ENCODE measurements around the gene ZBTB24. TPM values are rescaled to one million over a fixed set of nuclear protein-coding genes. Genes with fewer than 3 reads are reported as not detected.

Gene ZBTB24
- total RNA-seq, 1 donor from 2014 or later, result 5.1 TPM

DNA sequence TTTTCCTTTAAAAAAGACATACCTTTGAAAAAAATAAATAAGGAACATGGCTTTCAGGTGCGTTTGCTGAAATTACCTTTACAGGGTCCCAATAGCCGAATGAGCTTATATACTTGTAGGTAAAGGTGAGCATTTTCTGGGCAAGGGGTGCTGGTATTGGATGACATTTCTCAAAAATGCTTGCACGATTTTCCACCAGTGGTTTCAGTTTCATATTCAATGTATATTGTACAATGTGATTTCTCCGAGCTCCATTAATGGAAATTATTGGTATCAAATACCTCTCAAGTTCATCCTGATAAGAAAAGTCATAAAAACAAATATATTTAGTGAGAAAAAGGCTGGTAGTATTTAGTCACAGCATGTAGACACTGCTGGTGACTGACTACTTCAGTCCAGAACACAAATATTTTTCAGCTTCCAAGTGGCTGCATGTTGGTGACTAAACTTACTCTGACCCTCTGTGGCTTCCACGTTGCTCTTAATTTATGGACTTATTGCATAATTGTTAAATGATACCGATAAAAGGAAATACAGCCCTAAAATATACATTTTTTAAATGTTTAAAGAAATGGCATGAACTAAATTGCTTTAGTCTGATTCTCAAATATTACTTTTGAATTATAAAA, 32.9 kb upstream of the ZBTB24 start:
- TF ChIP-seq, protein P1, sequence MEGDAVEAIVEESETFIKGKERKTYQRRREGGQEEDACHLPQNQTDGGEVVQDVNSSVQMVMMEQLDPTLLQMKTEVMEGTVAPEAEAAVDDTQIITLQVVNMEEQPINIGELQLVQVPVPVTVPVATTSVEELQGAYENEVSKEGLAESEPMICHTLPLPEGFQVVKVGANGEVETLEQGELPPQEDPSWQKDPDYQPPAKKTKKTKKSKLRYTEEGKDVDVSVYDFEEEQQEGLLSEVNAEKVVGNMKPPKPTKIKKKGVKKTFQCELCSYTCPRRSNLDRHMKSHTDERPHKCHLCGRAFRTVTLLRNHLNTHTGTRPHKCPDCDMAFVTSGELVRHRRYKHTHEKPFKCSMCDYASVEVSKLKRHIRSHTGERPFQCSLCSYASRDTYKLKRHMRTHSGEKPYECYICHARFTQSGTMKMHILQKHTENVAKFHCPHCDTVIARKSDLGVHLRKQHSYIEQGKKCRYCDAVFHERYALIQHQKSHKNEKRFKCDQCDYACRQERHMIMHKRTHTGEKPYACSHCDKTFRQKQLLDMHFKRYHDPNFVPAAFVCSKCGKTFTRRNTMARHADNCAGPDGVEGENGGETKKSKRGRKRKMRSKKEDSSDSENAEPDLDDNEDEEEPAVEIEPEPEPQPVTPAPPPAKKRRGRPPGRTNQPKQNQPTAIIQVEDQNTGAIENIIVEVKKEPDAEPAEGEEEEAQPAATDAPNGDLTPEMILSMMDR (IDR thresholded peaks at IDR 0.05; ENCODE audit: unreplicated experiment), result no peak
- H3K4me1 Mint-ChIP-seq (ENCODE audit: unreplicated experiment), result peaks cover 4% of the 10 kb centered on the region

DNA sequence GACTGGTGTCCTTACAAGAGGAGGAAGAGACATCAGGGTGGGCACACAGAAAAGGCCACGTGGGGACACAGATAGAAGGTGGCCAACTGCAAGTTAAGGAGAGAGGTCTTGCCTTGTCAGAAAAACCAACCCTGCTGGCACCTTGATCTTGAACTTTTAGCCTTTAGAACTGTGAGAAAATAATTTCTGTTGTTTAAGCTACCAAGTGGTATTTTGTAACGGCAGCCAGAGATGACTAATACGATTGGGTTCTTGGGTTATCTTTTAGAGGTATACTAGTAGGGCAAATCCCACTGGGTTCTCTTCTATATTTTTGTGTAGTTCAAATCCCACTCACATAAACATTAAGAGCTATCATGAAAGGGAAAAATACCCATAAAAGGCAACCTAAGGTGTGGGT, 31.9 kb upstream of the ZBTB24 start:
- Mint-ChIP-seq H3K27ac (ENCODE audit: unreplicated experiment) (no peak overlapping the region), H3K9me3 (ENCODE audit: unreplicated experiment) (no peaks in the 10 kb centered on the region), H3K27me3 (ENCODE audit: unreplicated experiment) (no peaks in the 10 kb centered on the region), H3K4me1 (ENCODE audit: unreplicated experiment) (peaks cover 4% of the 10 kb centered on the region), H3K4me3 (ENCODE audit: unreplicated experiment) (no peak overlapping the region), H3K36me3 (ENCODE audit: low read depth, unreplicated experiment) (peaks cover 3% of the 10 kb centered on the region)
- TF ChIP-seq, protein P1 (IDR thresholded peaks at IDR 0.05; ENCODE audit: unreplicated experiment), result no peak
- no peak for DNase-seq (ENCODE audit: low spot score)

More for the DNA sequence above, 32.9 kb upstream of the ZBTB24 start:
- no peaks in the 10 kb centered on the region for H3K9me3 Mint-ChIP-seq (ENCODE audit: unreplicated experiment)
- no peak overlapping the region for H3K27ac Mint-ChIP-seq (ENCODE audit: unreplicated experiment)
- DNase-seq (ENCODE audit: low spot score), result no peak
- H3K27me3 Mint-ChIP-seq (ENCODE audit: unreplicated experiment), result no peaks in the 10 kb centered on the region
- H3K4me3 Mint-ChIP-seq (ENCODE audit: unreplicated experiment), result no peak overlapping the region
- peaks cover 3% of the 10 kb centered on the region for H3K36me3 Mint-ChIP-seq (ENCODE audit: low read depth, unreplicated experiment)

DNA sequence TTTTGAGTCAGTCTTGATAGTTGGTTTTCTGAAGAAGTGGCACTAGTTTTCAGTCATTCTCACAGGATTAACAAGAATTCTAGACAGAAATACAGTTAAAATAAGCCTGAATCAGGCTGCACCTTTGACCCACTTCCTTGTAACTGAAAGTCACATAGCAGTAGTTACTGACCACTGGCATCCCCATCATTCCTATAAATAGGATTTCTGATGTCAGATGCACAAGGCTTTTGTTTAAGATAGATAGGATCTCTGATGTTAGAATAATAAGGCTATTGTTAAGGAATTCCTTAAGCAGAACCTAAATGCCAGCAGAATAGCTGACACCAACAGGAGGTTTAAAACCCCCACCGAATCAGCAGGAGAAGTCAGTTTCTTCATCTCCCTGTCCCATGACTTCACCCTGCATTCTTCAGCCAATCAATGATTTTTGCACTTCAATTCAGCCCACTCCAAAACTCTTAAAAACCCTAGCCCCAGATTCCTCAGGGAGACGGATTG, 30.6 kb upstream of the ZBTB24 start:
- peaks cover 4% of the 10 kb centered on the region for H3K4me1 Mint-ChIP-seq (ENCODE audit: unreplicated experiment)
- H3K27me3 Mint-ChIP-seq (ENCODE audit: unreplicated experiment), result no peaks in the 10 kb centered on the region
- TF ChIP-seq, protein P1 (IDR thresholded peaks at IDR 0.05; ENCODE audit: unreplicated experiment), result no peak
- no peaks in the 10 kb centered on the region for H3K9me3 Mint-ChIP-seq (ENCODE audit: unreplicated experiment)
- peaks cover 3% of the 10 kb centered on the region for H3K36me3 Mint-ChIP-seq (ENCODE audit: low read depth, unreplicated experiment)
- no peak overlapping the region for H3K4me3 Mint-ChIP-seq (ENCODE audit: unreplicated experiment)
- DNase-seq (ENCODE audit: low spot score), result no peak
- peak overlapping the region; percentile 1 for H3K27ac Mint-ChIP-seq (ENCODE audit: unreplicated experiment)

DNA sequence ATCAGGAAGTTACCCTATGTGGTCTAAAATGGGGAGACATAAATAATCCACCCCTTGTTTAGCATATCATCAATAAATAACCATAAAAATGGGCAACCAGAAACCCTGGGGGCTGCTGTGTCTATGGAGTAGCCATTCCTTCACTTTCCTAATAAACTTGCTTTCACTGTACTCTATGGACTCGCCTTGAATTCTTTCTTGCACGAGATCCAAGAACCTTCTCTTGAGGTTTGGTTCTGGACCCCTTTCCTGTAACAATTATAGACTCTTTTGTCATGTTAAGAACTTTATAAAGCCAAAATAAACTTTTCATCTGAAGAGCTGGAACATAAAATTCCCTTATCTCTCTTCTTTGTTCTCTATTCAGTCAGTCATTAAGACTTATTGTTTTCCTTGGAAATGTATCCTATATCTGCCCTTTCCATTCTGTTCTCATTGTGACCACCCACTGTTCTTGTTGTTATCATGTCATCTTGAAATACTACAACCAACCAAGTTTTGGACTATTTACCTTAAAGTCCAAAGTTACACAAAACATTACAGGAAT, 29.3 kb upstream of the ZBTB24 start:
- peaks cover 2% of the 10 kb centered on the region for H3K27me3 Mint-ChIP-seq (ENCODE audit: unreplicated experiment)
- H3K27ac Mint-ChIP-seq (ENCODE audit: unreplicated experiment), result no peak overlapping the region
- peaks cover 3% of the 10 kb centered on the region for H3K36me3 Mint-ChIP-seq (ENCODE audit: low read depth, unreplicated experiment)
- TF ChIP-seq, protein P1 (IDR thresholded peaks at IDR 0.05; ENCODE audit: unreplicated experiment), result no peak
- no peak for DNase-seq (ENCODE audit: low spot score)
- no peak overlapping the region for H3K4me3 Mint-ChIP-seq (ENCODE audit: unreplicated experiment)
- H3K9me3 Mint-ChIP-seq (ENCODE audit: unreplicated experiment), result no peaks in the 10 kb centered on the region
- H3K4me1 Mint-ChIP-seq (ENCODE audit: unreplicated experiment), result peaks cover 4% of the 10 kb centered on the region

DNA sequence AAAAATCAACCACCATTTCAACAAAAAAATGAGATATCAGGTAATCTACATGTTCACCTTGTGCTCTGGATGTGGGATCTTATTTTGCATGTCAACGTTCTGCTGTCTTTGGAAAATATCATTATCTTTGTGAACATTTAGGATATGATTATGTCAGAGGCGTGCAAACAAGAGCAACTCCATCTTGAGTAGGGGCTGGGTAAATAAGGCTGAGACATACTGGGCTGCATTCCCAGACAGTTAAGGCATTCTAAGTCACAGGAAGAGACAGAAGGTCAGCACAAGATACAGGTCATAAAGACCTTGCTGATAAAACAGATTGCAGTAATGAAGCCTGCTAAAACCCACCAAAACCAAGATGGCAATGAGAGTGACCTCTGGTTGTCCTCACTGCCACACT, 28.8 kb upstream of the ZBTB24 start:
- H3K27ac Mint-ChIP-seq (ENCODE audit: unreplicated experiment), result no peak overlapping the region
- H3K4me1 Mint-ChIP-seq (ENCODE audit: unreplicated experiment), result peaks cover 4% of the 10 kb centered on the region
- H3K27me3 Mint-ChIP-seq (ENCODE audit: unreplicated experiment), result peaks cover 2% of the 10 kb centered on the region
- no peak for DNase-seq (ENCODE audit: low spot score)
- H3K9me3 Mint-ChIP-seq (ENCODE audit: unreplicated experiment), result no peaks in the 10 kb centered on the region
- peaks cover 3% of the 10 kb centered on the region for H3K36me3 Mint-ChIP-seq (ENCODE audit: low read depth, unreplicated experiment)
- TF ChIP-seq, protein P1 (IDR thresholded peaks at IDR 0.05; ENCODE audit: unreplicated experiment), result no peak
- H3K4me3 Mint-ChIP-seq (ENCODE audit: unreplicated experiment), result no peak overlapping the region

Measured in endothelial cell (in vitro differentiated cells).